ENCODE measurements around the gene VTA1.
"Not testable (repeated sequence)": the region's sequence is repeated elsewhere in the genome, so short reads cannot be mapped to it uniquely, and the experiment has no call there.

Gene VTA1

DNA sequence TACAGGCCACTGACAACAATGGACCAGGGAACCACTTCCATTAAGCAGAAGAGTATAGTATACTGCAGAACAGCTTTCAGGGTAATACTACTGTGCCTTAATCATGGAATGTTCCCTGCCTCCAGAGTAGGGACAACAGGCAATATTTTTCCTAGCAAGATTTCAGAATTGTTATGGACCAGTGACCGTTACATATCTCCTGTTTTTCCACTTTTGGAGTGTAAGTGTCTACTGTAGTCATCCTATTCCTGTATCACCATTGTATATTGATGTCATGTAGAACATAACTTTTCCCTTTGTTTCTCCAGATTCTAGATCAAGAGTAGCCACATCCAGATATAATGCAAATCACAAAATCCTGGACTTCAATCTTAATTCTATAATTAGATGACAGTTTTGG is 16.2 kb upstream of the VTA1 start:
- no peak overlapping the region for H3K27ac ChIP-seq
- no peak for TF ChIP-seq ZFX (IDR thresholded peaks at IDR 0.05)
- TF ChIP-seq, protein P1, sequence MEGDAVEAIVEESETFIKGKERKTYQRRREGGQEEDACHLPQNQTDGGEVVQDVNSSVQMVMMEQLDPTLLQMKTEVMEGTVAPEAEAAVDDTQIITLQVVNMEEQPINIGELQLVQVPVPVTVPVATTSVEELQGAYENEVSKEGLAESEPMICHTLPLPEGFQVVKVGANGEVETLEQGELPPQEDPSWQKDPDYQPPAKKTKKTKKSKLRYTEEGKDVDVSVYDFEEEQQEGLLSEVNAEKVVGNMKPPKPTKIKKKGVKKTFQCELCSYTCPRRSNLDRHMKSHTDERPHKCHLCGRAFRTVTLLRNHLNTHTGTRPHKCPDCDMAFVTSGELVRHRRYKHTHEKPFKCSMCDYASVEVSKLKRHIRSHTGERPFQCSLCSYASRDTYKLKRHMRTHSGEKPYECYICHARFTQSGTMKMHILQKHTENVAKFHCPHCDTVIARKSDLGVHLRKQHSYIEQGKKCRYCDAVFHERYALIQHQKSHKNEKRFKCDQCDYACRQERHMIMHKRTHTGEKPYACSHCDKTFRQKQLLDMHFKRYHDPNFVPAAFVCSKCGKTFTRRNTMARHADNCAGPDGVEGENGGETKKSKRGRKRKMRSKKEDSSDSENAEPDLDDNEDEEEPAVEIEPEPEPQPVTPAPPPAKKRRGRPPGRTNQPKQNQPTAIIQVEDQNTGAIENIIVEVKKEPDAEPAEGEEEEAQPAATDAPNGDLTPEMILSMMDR (conservative IDR thresholded peaks at IDR 0.05) = no peak

DNA sequence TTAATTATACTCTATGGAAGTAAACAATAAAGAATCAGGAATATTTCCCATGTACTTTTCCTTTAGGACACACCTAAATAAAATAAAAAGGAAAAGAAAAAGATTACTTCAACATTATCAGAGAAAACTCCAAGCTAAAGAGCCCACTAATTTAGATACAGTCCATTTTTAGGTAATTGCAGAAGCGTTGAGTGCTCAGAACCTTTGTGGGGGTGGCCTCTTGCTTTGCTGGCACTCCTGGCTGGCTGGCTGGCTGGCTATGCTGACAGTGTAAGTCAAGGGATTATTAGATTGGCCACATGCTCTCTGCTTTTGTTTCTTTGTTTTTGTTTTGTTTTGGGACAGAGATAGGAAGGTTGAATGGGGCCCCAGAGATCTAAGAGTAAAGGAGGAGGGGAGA is 14.4 kb upstream of the VTA1 start, which contains the start of gene GJE1:
Gene GJE1, plus strand, starts transcription at position 301 of the 400 bp plus-strand sequence. CDS start 234 bp downstream, outside the sequence.
- no peak within 1 kb of the TSS for H3K27ac ChIP-seq
- no peak for TF ChIP-seq ZFX (IDR thresholded peaks at IDR 0.05)
- TF ChIP-seq, protein P1 (conservative IDR thresholded peaks at IDR 0.05) = no peak

DNA sequence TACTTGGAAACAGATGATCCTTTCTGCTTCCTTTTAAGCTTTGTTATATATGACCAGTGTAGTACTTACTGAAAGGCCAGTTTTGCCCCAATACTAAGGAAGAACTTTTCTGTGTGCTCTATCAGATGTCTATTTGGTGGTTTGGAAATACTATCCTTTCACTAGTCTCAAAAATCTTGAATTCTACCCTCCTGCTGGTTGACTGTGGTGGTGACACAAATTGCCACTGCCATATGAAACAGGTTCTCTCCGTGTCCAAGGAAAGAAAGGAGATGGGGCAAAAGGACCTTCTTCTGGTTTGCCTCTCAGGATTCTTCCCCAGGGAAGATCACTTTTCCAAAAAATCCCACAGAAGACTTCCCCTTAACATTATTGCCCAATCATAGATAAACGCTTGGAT is 8.2 kb upstream of the VTA1 start:
- H3K27ac ChIP-seq = no peak overlapping the region
- no peak for TF ChIP-seq ZFX (IDR thresholded peaks at IDR 0.05)
- TF ChIP-seq, protein P1 (conservative IDR thresholded peaks at IDR 0.05) = no peak

DNA sequence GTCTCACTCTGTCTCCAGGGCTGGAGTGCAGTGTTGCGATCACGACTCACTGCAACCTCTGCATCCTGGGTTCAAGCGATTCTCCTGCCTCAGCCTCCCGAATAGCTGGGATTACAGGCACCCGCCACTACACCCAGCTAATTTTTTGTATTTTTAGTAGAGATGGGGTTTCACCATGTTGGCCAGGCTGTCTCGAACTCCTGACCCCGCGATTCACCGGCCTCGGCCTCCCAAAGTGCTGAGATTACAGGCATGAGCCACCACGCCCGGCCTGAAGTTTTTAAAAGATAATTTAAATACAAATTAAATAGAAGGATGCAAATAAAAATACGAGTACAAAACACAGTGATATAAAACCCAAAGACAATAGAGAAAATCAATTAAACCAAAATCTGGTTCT is 5.5 kb upstream of the VTA1 start:
- H3K27ac ChIP-seq = not testable (repeated sequence)

DNA sequence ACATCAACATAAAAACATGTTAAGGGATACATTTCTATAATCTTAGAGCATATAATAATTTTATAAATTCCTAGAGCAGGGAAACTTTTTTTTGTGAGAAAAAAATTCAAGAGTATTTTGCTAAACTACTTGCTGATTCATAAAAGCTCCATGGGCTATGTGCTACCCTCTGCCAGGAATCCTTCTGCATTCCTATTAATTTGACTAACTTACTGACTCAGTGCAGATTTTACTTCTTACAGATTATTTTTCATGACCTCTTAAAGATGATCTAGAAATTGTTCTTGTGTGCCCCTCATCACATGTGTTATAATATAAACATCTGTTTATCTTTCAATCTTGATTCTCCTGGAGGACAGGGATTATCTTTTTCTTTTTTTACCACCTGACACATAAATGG is 5.7 kb downstream of the VTA1 start:
- H3K27ac ChIP-seq = no peak overlapping the region
- TF ChIP-seq ZFX (IDR thresholded peaks at IDR 0.05) = no peak
- TF ChIP-seq, protein P1 (conservative IDR thresholded peaks at IDR 0.05) = no peak

DNA sequence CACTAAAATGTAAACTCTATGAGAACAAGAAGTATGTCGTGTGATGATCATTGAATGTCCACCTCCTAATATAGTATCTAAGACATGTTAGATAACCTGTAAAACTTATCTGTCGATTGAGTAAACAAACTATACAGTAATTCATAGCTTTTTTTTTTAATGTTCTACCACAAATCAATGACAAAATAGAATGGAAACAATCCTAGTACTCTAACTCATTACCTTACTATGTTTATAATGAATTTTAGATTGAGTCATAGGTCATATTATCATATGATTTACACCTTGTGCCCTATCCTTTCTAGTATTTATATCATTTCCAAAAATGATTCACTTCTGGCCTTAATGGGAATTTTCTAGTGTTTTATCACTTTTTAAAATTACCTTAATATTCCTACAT is 6.1 kb downstream of the VTA1 start:
- no peak for TF ChIP-seq ZFX (IDR thresholded peaks at IDR 0.05)
- TF ChIP-seq, protein P1 (conservative IDR thresholded peaks at IDR 0.05) = no peak
- H3K27ac ChIP-seq = no peak overlapping the region

DNA sequence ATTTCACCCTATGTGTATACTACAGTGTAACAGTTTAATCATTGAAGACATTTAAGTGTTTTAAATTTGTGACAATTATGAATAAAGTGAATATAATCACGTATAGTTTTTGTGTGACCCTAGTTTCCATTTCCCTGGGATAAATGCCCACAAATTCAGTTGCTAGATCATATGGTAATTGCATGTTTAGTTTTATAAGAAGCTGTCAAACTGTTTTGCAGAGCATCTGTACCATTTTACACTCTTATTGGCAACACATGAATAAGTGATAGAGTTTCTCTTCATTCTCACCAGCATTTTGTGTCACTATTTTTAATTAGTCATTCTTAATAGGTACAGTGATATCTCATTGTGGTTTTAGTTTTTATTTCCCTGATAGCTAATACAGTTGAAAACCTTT is 7.3 kb downstream of the VTA1 start:
- no peak overlapping the region for H3K27ac ChIP-seq
- TF ChIP-seq, protein P1 (conservative IDR thresholded peaks at IDR 0.05) = no peak
- no peak for TF ChIP-seq ZFX (IDR thresholded peaks at IDR 0.05)

DNA sequence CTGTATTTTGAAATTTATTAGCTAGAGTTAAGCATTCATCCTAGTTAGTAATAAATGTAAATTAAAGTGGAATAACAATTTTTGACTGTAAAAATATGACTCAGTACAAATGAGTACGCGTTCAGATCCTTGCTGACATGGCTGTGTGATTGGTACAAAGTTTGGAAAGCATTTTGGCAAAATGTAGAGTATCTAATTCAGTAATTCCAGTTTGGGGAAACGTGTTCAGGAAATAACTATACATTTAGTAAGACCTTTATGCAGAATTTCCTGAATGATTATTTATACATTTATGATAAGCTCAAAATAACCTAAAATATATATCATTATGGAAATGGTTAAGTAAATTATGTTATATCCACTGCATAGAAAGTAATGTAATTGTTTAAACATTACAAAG is 8.0 kb downstream of the VTA1 start:
- no peak for TF ChIP-seq ZFX (IDR thresholded peaks at IDR 0.05)
- TF ChIP-seq, protein P1 (conservative IDR thresholded peaks at IDR 0.05) = no peak
- H3K27ac ChIP-seq = no peak overlapping the region
